ENCODE data around the gene SLC23A1.
"Not testable (repeated sequence)": the region's sequence is repeated elsewhere in the genome, so short reads cannot be mapped to it uniquely, and the experiment has no call there.

Gene SLC23A1

GRCh38 chr5:139392324-139392677 lies 9.2 kb upstream of the SLC23A1 start:
- DNase-seq, result no peak
- in situ Hi-C loops (cut with MboI; ENCODE audit: low pct_unique_long_range_greater_than_20kb, low sequenced_read_pairs), result no loop called here

- in situ Hi-C loops (cut with MboI; ENCODE audit: low pct_unique_long_range_greater_than_20kb, low sequenced_read_pairs), result no loop called here
- DNase-seq, result no peak
Observed at GRCh38 chr5:139391570-139392323, 8.7 kb upstream of the SLC23A1 start.

- in situ Hi-C loops (cut with MboI; ENCODE audit: low pct_unique_long_range_greater_than_20kb, low sequenced_read_pairs), result no loop called here
- no peak for DNase-seq
Observed at GRCh38 chr5:139390639-139391569, 7.8 kb upstream of the SLC23A1 start.

- DNase-seq, result peak; percentile 48
- in situ Hi-C loops (cut with MboI; ENCODE audit: low pct_unique_long_range_greater_than_20kb, low sequenced_read_pairs), result no loop called here
Observed at GRCh38 chr5:139389701-139390638, 6.9 kb upstream of the SLC23A1 start, which contains the start of gene MZB1. MZB1 (minus strand) TSS chr5:139389913; CDS start chr5:139389856, 57 bp downstream.

- peak; percentile 90 for DNase-seq
- in situ Hi-C loops (cut with MboI; ENCODE audit: low pct_unique_long_range_greater_than_20kb, low sequenced_read_pairs), result no loop called here
Observed at GRCh38 chr5:139388198-139388821, 5.2 kb upstream of the SLC23A1 start.

GRCh38 chr5:139387611-139388197 lies 4.6 kb upstream of the SLC23A1 start:
- in situ Hi-C loops (cut with MboI; ENCODE audit: low pct_unique_long_range_greater_than_20kb, low sequenced_read_pairs), result no loop called here

GRCh38 chr5:139386956-139387355 lies 3.9 kb upstream of the SLC23A1 start:
- in situ Hi-C loops (cut with MboI; ENCODE audit: low pct_unique_long_range_greater_than_20kb, low sequenced_read_pairs); DNase-seq: not testable (repeated sequence)

More at GRCh38 chr5:139387611-139388197, 4.6 kb upstream of the SLC23A1 start:
- DNase-seq, result peak; percentile 24

GRCh38 chr5:139386050-139386438 lies 2.9 kb upstream of the SLC23A1 start:
- no peak for DNase-seq
- in situ Hi-C loops (cut with MboI; ENCODE audit: low pct_unique_long_range_greater_than_20kb, low sequenced_read_pairs), result no loop called here

- peak; percentile 29 for DNase-seq
- in situ Hi-C loops (cut with MboI; ENCODE audit: low pct_unique_long_range_greater_than_20kb, low sequenced_read_pairs), result no loop called here
Observed at GRCh38 chr5:139385061-139386049, 2.3 kb upstream of the SLC23A1 start.

GRCh38 chr5:139384591-139385051 lies 1.5 kb upstream of the SLC23A1 start:
- in situ Hi-C loops (cut with MboI; ENCODE audit: low pct_unique_long_range_greater_than_20kb, low sequenced_read_pairs), result no loop called here
- DNase-seq, result no peak

GRCh38 chr5:139383993-139384590 lies 995 bp upstream of the SLC23A1 start:
- in situ Hi-C loops (cut with MboI; ENCODE audit: low pct_unique_long_range_greater_than_20kb, low sequenced_read_pairs), result no loop called here
- DNase-seq, result no peak

GRCh38 chr5:139382807-139383206 lies 290 bp downstream of the SLC23A1 start:
- DNase-seq, result no peak
- in situ Hi-C loops (cut with MboI; ENCODE audit: low pct_unique_long_range_greater_than_20kb, low sequenced_read_pairs), result no loop called here

- no peak for DNase-seq
- in situ Hi-C loops (cut with MboI; ENCODE audit: low pct_unique_long_range_greater_than_20kb, low sequenced_read_pairs), result no loop called here
Observed at GRCh38 chr5:139381837-139382761, 998 bp downstream of the SLC23A1 start.

GRCh38 chr5:139379626-139380449 lies 3.3 kb downstream of the SLC23A1 start:
- no peak for DNase-seq
- in situ Hi-C loops (cut with MboI; ENCODE audit: low pct_unique_long_range_greater_than_20kb, low sequenced_read_pairs), result no loop called here

GRCh38 chr5:139378941-139379361 lies 4.1 kb downstream of the SLC23A1 start:
- in situ Hi-C loops (cut with MboI; ENCODE audit: low pct_unique_long_range_greater_than_20kb, low sequenced_read_pairs), result no loop called here
- no peak for DNase-seq

Data from KBM-7 (cell line).